Tibial nerve (tissue), 3 donors: ENCODE data around the gene MAGI1.

Source experiments
- CTCF ChIP-seq, 5 experiments: fragments of 200-600 bp in 3 of 5; fragments of 450-650 bp in 2 of 5; sonication (generic) in 3 of 5; IDR thresholded peaks; one replicate each; pipeline ENCODE4 v1.5.1; 2016 to 2019; ENCODE audit warnings: antibody characterized with exemption in 5 of 5, mild to moderate bottlenecking in 3 of 5, moderate library complexity in 2 of 5
- POLR2A ChIP-seq, 2 donors: fragments of 450-650 bp; IDR thresholded peaks; one replicate each; pipeline ENCODE4 v1.6.1; 2017; ENCODE audit warnings: antibody characterized with exemption in 2 of 2, mild to moderate bottlenecking in 2 of 2, moderate library complexity in 2 of 2

GRCh38 chr3:65483480-65483879 lies 555.2 kb downstream of the MAGI1 start:
- no peak for TF ChIP-seq CTCF (IDR thresholded peaks at IDR 0.05)
- no peak for TF ChIP-seq POLR2A (IDR thresholded peaks at IDR 0.05)
